PC-3 (cell line): Measurements from ENCODE around the gene MGAT4A. TPM values are rescaled to one million over a fixed set of nuclear protein-coding genes. Genes with fewer than 3 reads are reported as not detected.

ENCODE experiments used
- ATAC-seq: fragments of 200-7000 bp; cut with Tn5 transposase; 2 replicates; pipeline ENCODE4 v1.9.1; 2020; ENCODE audit warnings: mild to moderate bottlenecking, moderate library complexity
- BruUV-seq: library from RNA; stranded (reverse); fragments of 400-500 nt; replicated peaks from 2 replicates; lab custom pipeline; 2021; lab: Mats Ljungman, UMichigan
- CTCF ChIA-PET: fragments of 300-600 bp; sonication (Branson Sonifier 250); formaldehyde crosslinking; loops from one replicate; lab custom pipeline; 2022; ENCODE audit warnings: antibody characterized with exemption; lab: Charles Lee
- POLR2A ChIA-PET: fragments of 300-600 bp; sonication (Branson Sonifier 250); formaldehyde crosslinking; loops from one replicate; lab custom pipeline; 2022; ENCODE audit warnings: antibody characterized with exemption; ENCODE audit not compliant: unreplicated experiment; lab: Charles Lee
- DNase-seq: peaks from one replicate; pipeline ENCODE4 v3.0.0-alpha.2; 2015
- H2AFZ ChIP-seq: fragments of 300-600 bp; sonication (generic); 2 replicates; pipeline ENCODE4 v1.6.0; 2016; ENCODE audit warnings: antibody characterized with exemption, low read length
- H3F3A ChIP-seq: fragments of 300-600 bp; sonication (generic); one replicate; pipeline ENCODE4 v1.6.0; 2017; ENCODE audit warnings: antibody characterized with exemption, low read length, control low read depth, mild to moderate bottlenecking; ENCODE audit not compliant: unreplicated experiment
- H3K27ac ChIP-seq: fragments of 300-600 bp; sonication (generic); 2 replicates; pipeline ENCODE4 v1.5.1; 2016; ENCODE audit warnings: mild to moderate bottlenecking, low read length
- H3K27me3 ChIP-seq: fragments of 300-600 bp; sonication (generic); 2 replicates; pipeline ENCODE4 v1.6.1; 2016; ENCODE audit warnings: low read length, mixed read lengths
- H3K36me3 ChIP-seq: fragments of 300-600 bp; sonication (generic); 2 replicates; pipeline ENCODE4 v1.6.1; 2016; ENCODE audit warnings: low read depth, mixed run types, low read length, mixed read lengths
- H3K4me1 ChIP-seq: fragments of 300-600 bp; sonication (generic); 2 replicates; pipeline ENCODE4 v1.5.1; 2016; ENCODE audit warnings: low read length; ENCODE audit not compliant: insufficient read depth
- H3K4me2 ChIP-seq: fragments of 300-600 bp; sonication (generic); 2 replicates; pipeline ENCODE4 v1.6.0; 2016; ENCODE audit warnings: low read length
- H3K4me3 ChIP-seq: fragments of 300-600 bp; sonication (generic); 2 replicates; pipeline ENCODE4 v1.5.1; 2016; ENCODE audit warnings: mild to moderate bottlenecking, low read length, mixed read lengths
- H3K79me2 ChIP-seq: fragments of 300-600 bp; sonication (generic); 2 replicates; pipeline ENCODE4 v1.6.1; 2017; ENCODE audit warnings: low read length, mixed read lengths
- H3K9ac ChIP-seq: fragments of 300-600 bp; sonication (generic); 2 replicates; pipeline ENCODE4 v1.6.0; 2016; ENCODE audit warnings: mild to moderate bottlenecking, low read length
- H3K9me2 ChIP-seq: fragments of 300-600 bp; sonication (generic); replicated peaks from 2 replicates; pipeline ENCODE4 v1.6.1; 2016; ENCODE audit warnings: mixed run types, low read length, mixed read lengths
- H3K9me3 ChIP-seq: fragments of 300-600 bp; sonication (generic); 2 replicates; pipeline ENCODE4 v1.6.1; 2016; ENCODE audit warnings: low read length, mixed read lengths
- H4K20me1 ChIP-seq: fragments of 300-600 bp; sonication (generic); 2 replicates; pipeline ENCODE4 v1.6.1; 2016; ENCODE audit warnings: low read length, mixed read lengths
- CTCF ChIP-seq: fragments of 300-600 bp; sonication (generic); conservative IDR thresholded peaks from 2 replicates; pipeline ENCODE4 v1.5.1; 2017; ENCODE audit warnings: antibody characterized with exemption, low read depth, mild to moderate bottlenecking, low read length
- EZH2 ChIP-seq: fragments of 300-600 bp; sonication (generic); IDR thresholded peaks from one replicate; pipeline ENCODE4 v1.6.1; 2017; ENCODE audit warnings: antibody characterized with exemption, mild to moderate bottlenecking, low read length; ENCODE audit not compliant: unreplicated experiment
- EZH2phosphoT487 ChIP-seq: fragments of 300-600 bp; sonication (generic); IDR thresholded peaks from 2 replicates; pipeline ENCODE4 v1.6.1; 2018; ENCODE audit warnings: mild to moderate bottlenecking, antibody characterized with exemption, low read length, borderline replicate concordance
- intact Hi-C: fragments of 100-400 bp; cut with micrococcal nuclease; formaldehyde crosslinking; loops from 2 replicates; pipeline ENCODE4 v1.9.0; 2023
- total RNA-seq: library from RNA; depleted of rRNA; stranded (reverse); fragments of >200 nt; gene quantifications from 2 replicates; pipeline ENCODE4 v1.2.3, GENCODE V29; 2014

The MGAT4A gene
- total RNA-seq, 1 experiment from 2014 or later = 6.1 TPM

GRCh38 chr2:98674233-98674964 is 56.5 kb downstream of the MGAT4A start:
- DNase-seq = no peak
- H3K9ac ChIP-seq = no peak overlapping the region
- no peak overlapping the region for H3K4me3 ChIP-seq
- TF ChIP-seq EZH2 = no peak
- TF ChIP-seq CTCF = no peak
- no peak for TF ChIP-seq EZH2phosphoT487
- H4K20me1 ChIP-seq = no peaks in the 10 kb centered on the region
- peaks cover 6% of the 10 kb centered on the region; the same call in 1 of the 2 replicates for H3K36me3 ChIP-seq
- H3K4me2 ChIP-seq = no peak overlapping the region
- BruUV-seq = no TSS peak
- H3K27ac ChIP-seq = no peak overlapping the region
- H3K79me2 ChIP-seq = no peaks in the 10 kb centered on the region
- POLR2A ChIA-PET = no interaction called here
- no peak overlapping the region for H2AFZ ChIP-seq
- CTCF ChIA-PET = no interaction called here
- no peak for ATAC-seq
- H3F3A ChIP-seq = no peaks in the 10 kb centered on the region
- no peaks in the 10 kb centered on the region for H3K27me3 ChIP-seq
- intact Hi-C loops = no loop called here
- H3K9me3 ChIP-seq = no peaks in the 10 kb centered on the region
- no peaks in the 10 kb centered on the region for H3K4me1 ChIP-seq
- no peaks in the 10 kb centered on the region for H3K9me2 ChIP-seq

- ATAC-seq (no peak), DNase-seq (no peak)
- no peak overlapping the region for H3K9ac ChIP-seq
- no peaks in the 10 kb centered on the region for H3K9me2 ChIP-seq
- ChIA-PET POLR2A (no interaction called here), CTCF (no interaction called here)
- H3K4me1 ChIP-seq = peaks cover 2% of the 10 kb centered on the region
- H3F3A ChIP-seq = no peaks in the 10 kb centered on the region
- no peak overlapping the region for H3K4me3 ChIP-seq
- no peaks in the 10 kb centered on the region for H4K20me1 ChIP-seq
- no peaks in the 10 kb centered on the region for H3K9me3 ChIP-seq
- no peak overlapping the region for H3K4me2 ChIP-seq
- H3K36me3 ChIP-seq = 0 out of 2 replicates have a peak, but pooled peaks cover 4% of the 10 kb centered on the region
- intact Hi-C loops = no loop called here
- H3K27ac ChIP-seq = no peak overlapping the region
- H3K79me2 ChIP-seq = no peaks in the 10 kb centered on the region
- no peak overlapping the region for H2AFZ ChIP-seq
- BruUV-seq = no TSS peak
- H3K27me3 ChIP-seq = no peaks in the 10 kb centered on the region
- no peak for TF ChIP-seq CTCF
- no peak for TF ChIP-seq EZH2
- TF ChIP-seq EZH2phosphoT487 = no peak
Measured at GRCh38 chr2:98669675-98670074, 61.3 kb downstream of the MGAT4A start.

- no peaks in the 10 kb centered on the region for H3K9me2 ChIP-seq
- ATAC-seq (no peak), DNase-seq (no peak)
- no peak overlapping the region for H3K4me2 ChIP-seq
- intact Hi-C loops = no loop called here
- H4K20me1 ChIP-seq = no peaks in the 10 kb centered on the region
- H3K9ac ChIP-seq = no peak overlapping the region
- POLR2A ChIA-PET = no interaction called here
- no peaks in the 10 kb centered on the region for H3K9me3 ChIP-seq
- H3F3A ChIP-seq = no peaks in the 10 kb centered on the region
- no peaks in the 10 kb centered on the region for H3K79me2 ChIP-seq
- H3K4me1 ChIP-seq = peaks cover 9% of the 10 kb centered on the region
- BruUV-seq = no TSS peak
- no peak overlapping the region for H2AFZ ChIP-seq
- no peak overlapping the region for H3K4me3 ChIP-seq
- no peaks in the 10 kb centered on the region for H3K36me3 ChIP-seq
- CTCF ChIA-PET = no interaction called here
- no peak overlapping the region for H3K27ac ChIP-seq
- TF ChIP-seq EZH2phosphoT487 (no peak), CTCF (no peak), EZH2 (no peak)
- no peaks in the 10 kb centered on the region for H3K27me3 ChIP-seq
Measured at GRCh38 chr2:98665677-98666076, 65.3 kb downstream of the MGAT4A start.
